HG02884 (cell line): ENCODE measurements around the gene OTUB2.

Source experiments
- ATAC-seq: cut with Tn5 transposase; IDR thresholded peaks from one replicate; pipeline ENCODE4 v1.9.1; 2021; ENCODE audit warnings: mild to moderate bottlenecking, moderate library complexity; ENCODE audit not compliant: unreplicated experiment

The OTUB2 gene

GRCh38 chr14:93996130-93996695 is 29.9 kb upstream of the OTUB2 start:
- no peak for ATAC-seq

- no peak for ATAC-seq
These were observed 29.1 kb upstream of the OTUB2 start, which contains the start of gene CCDC197 for GRCh38 chr14:93997082-93997481. TSS of gene CCDC197 (plus strand) at chr14:93997301. CDS start at chr14:93998132, 831 bp downstream.

GRCh38 chr14:93997916-93998870 is 27.9 kb upstream of the OTUB2 start:
- ATAC-seq: no peak

GRCh38 chr14:93998871-93999403 is 27.2 kb upstream of the OTUB2 start:
- ATAC-seq: no peak

- ATAC-seq: no peak
These were observed 26.6 kb upstream of the OTUB2 start for GRCh38 chr14:93999573-93999972.

- ATAC-seq: no peak
These were observed 25.9 kb upstream of the OTUB2 start for GRCh38 chr14:94000267-94000666.

- no peak for ATAC-seq
These were observed 25.1 kb upstream of the OTUB2 start for GRCh38 chr14:94001016-94001415.

GRCh38 chr14:94001501-94002396 is 24.4 kb upstream of the OTUB2 start:
- ATAC-seq: peak; percentile 49

- ATAC-seq: no peak
These were observed 22.7 kb upstream of the OTUB2 start for GRCh38 chr14:94003397-94003796.

GRCh38 chr14:94004015-94004414 is 22.1 kb upstream of the OTUB2 start:
- no peak for ATAC-seq

- ATAC-seq: no peak
These were observed 20.6 kb upstream of the OTUB2 start for GRCh38 chr14:94005324-94006073.

GRCh38 chr14:94008234-94008633 is 17.9 kb upstream of the OTUB2 start:
- no peak for ATAC-seq

GRCh38 chr14:94009767-94010166 is 16.4 kb upstream of the OTUB2 start:
- no peak for ATAC-seq

- ATAC-seq: no peak
These were observed 15.5 kb upstream of the OTUB2 start for GRCh38 chr14:94010625-94011024.

- no peak for ATAC-seq
These were observed 14.3 kb upstream of the OTUB2 start for GRCh38 chr14:94011795-94012194.

GRCh38 chr14:94014382-94014781 is 11.8 kb upstream of the OTUB2 start:
- ATAC-seq: no peak

- ATAC-seq: no peak
These were observed 10.9 kb upstream of the OTUB2 start for GRCh38 chr14:94015223-94015622.

- no peak for ATAC-seq
These were observed 9.6 kb upstream of the OTUB2 start for GRCh38 chr14:94016446-94016976.

GRCh38 chr14:94018308-94018707 is 7.8 kb upstream of the OTUB2 start:
- ATAC-seq: no peak

- no peak for ATAC-seq
These were observed 6.8 kb upstream of the OTUB2 start for GRCh38 chr14:94019329-94019728.
